SU-DHL-6 (cell line): ENCODE measurements around the gene ITGA11.

Experiments used
- EZH2phosphoT487 ChIP-seq: fragments of 200-600 bp; sonication (generic), shearing (Covaris generic); conservative IDR thresholded peaks from 2 replicates; pipeline ENCODE4 v1.6.1; 2018; ENCODE audit warnings: mild to moderate bottlenecking, antibody characterized with exemption, low read length, moderate library complexity, mixed read lengths
- TF ChIP-seq, protein P1 (sequence below): fragments of 200-600 bp; sonication (generic); IDR thresholded peaks from one replicate; pipeline ENCODE4 v1.5.1; 2017; ENCODE audit warnings: antibody characterized with exemption, mild to moderate bottlenecking, low read length, moderate library complexity; ENCODE audit not compliant: insufficient read depth, poor library complexity, severe bottlenecking

GRCh38 chr15:68405378-68406250 is 26.3 kb downstream of the ITGA11 start:
- TF ChIP-seq, protein P1, sequence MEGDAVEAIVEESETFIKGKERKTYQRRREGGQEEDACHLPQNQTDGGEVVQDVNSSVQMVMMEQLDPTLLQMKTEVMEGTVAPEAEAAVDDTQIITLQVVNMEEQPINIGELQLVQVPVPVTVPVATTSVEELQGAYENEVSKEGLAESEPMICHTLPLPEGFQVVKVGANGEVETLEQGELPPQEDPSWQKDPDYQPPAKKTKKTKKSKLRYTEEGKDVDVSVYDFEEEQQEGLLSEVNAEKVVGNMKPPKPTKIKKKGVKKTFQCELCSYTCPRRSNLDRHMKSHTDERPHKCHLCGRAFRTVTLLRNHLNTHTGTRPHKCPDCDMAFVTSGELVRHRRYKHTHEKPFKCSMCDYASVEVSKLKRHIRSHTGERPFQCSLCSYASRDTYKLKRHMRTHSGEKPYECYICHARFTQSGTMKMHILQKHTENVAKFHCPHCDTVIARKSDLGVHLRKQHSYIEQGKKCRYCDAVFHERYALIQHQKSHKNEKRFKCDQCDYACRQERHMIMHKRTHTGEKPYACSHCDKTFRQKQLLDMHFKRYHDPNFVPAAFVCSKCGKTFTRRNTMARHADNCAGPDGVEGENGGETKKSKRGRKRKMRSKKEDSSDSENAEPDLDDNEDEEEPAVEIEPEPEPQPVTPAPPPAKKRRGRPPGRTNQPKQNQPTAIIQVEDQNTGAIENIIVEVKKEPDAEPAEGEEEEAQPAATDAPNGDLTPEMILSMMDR = no peak
- no peak for TF ChIP-seq EZH2phosphoT487
